Right hindlimb (tissue), 1 donor: ENCODE measurements around the gene ETFB.
A peak's percentile ranks its signal among the peaks of the same experiment; 100 is the strongest.

Source experiments
- DNase-seq: peaks from one replicate; pipeline ENCODE4 v3.0.0-alpha.2; 2018

ETFB gene

GRCh38 chr19:51326216-51327065, 39.7 kb downstream of the ETFB start:
- DNase-seq = no peak

GRCh38 chr19:51325161-51325976, 40.8 kb downstream of the ETFB start:
- DNase-seq = no peak

GRCh38 chr19:51324167-51324481, 42.1 kb downstream of the ETFB start:
- DNase-seq = no peak

GRCh38 chr19:51323481-51324166, 42.6 kb downstream of the ETFB start:
- no peak for DNase-seq

- DNase-seq = no peak
Measured at GRCh38 chr19:51321799-51322198, 44.4 kb downstream of the ETFB start.

GRCh38 chr19:51320280-51320657, 45.9 kb downstream of the ETFB start:
- DNase-seq = no peak

- DNase-seq = no peak
Measured at GRCh38 chr19:51319649-51320279, 46.4 kb downstream of the ETFB start.

- no peak for DNase-seq
Measured at GRCh38 chr19:51318687-51319648, 47.2 kb downstream of the ETFB start.

GRCh38 chr19:51317968-51318367, 48.2 kb downstream of the ETFB start:
- DNase-seq = no peak

GRCh38 chr19:51317376-51317775, 48.8 kb downstream of the ETFB start:
- DNase-seq = no peak

GRCh38 chr19:51316688-51317087, 49.5 kb downstream of the ETFB start:
- DNase-seq = no peak

GRCh38 chr19:51311351-51312257, 54.6 kb downstream of the ETFB start, which contains the start of gene IGLON5:
TSS of gene IGLON5 (plus strand) at chr19:51311644. CDS start at chr19:51311848, 204 bp downstream.
- peak; percentile 54 for DNase-seq

- no peak for DNase-seq
Measured at GRCh38 chr19:51305479-51305878, 60.7 kb downstream of the ETFB start.

- no peak for DNase-seq
Measured at GRCh38 chr19:51301266-51301665, 64.9 kb downstream of the ETFB start.

- no peak for DNase-seq
Measured at GRCh38 chr19:51297406-51297805, 68.8 kb downstream of the ETFB start.

GRCh38 chr19:51296336-51297093, 69.7 kb downstream of the ETFB start:
- DNase-seq = no peak

- DNase-seq = no peak
Measured at GRCh38 chr19:51295382-51296126, 70.6 kb downstream of the ETFB start.
